Measurements from ENCODE around the gene RAC2.
A peak's percentile ranks its signal among the peaks of the same experiment; 100 is the strongest.

RAC2 gene

GRCh38 chr22:37267661-37268413 is 23.8 kb upstream of the RAC2 start:
- Histone ChIP-seq H3K9me2 (replicated peaks; ENCODE audit: insufficient read depth, low read length) (no peaks in the 10 kb centered on the region), H3K4me2 (ENCODE audit: low read depth, low read length) (peak overlapping the region; percentile 95), H3K36me3 (replicated peaks; ENCODE audit: insufficient read depth, low read length) (no peaks in the 10 kb centered on the region), H3F3A (ENCODE audit: insufficient read depth, low read length) (peaks cover 11% of the 10 kb centered on the region; the same call in 1 of the 2 replicates), H3K27me3 (replicated peaks; ENCODE audit: insufficient read depth, low read length) (0 out of 2 replicates have a peak, but pooled peaks cover 11% of the 10 kb centered on the region), H3K4me1 (ENCODE audit: low read length) (peaks cover 25% of the 10 kb centered on the region), H3K4me3 (ENCODE audit: low read length) (peak overlapping the region; percentile 78), H3K9me3 (replicated peaks; ENCODE audit: insufficient read depth, low read length) (no peaks in the 10 kb centered on the region), H3K9ac (ENCODE audit: low read length) (peak overlapping the region; percentile 70), H4K20me1 (ENCODE audit: insufficient read depth, low read length) (no peaks in the 10 kb centered on the region), H3K79me2 (ENCODE audit: low read length) (no peaks in the 10 kb centered on the region), H3K27ac (ENCODE audit: low read length) (peak overlapping the region; percentile 79), H2AFZ (ENCODE audit: low read length) (peak overlapping the region; percentile 87)
- peak; percentile 43 for DNase-seq
- TF ChIP-seq EZH2phosphoT487 (IDR thresholded peaks at IDR 0.05; ENCODE audit: low read length), result no peak
- no peak for TF ChIP-seq CTCF (IDR thresholded peaks at IDR 0.05; ENCODE audit: low read length)

- Histone ChIP-seq H3K4me1 (ENCODE audit: low read length) (peaks cover 25% of the 10 kb centered on the region), H3K27ac (ENCODE audit: low read length) (peak overlapping the region; percentile 79), H3K79me2 (ENCODE audit: low read length) (no peaks in the 10 kb centered on the region), H3K9me3 (replicated peaks; ENCODE audit: insufficient read depth, low read length) (no peaks in the 10 kb centered on the region), H3K9me2 (replicated peaks; ENCODE audit: insufficient read depth, low read length) (no peaks in the 10 kb centered on the region), H3K4me3 (ENCODE audit: low read length) (peak overlapping the region; percentile 78), H2AFZ (ENCODE audit: low read length) (peak overlapping the region; percentile 87), H3K36me3 (replicated peaks; ENCODE audit: insufficient read depth, low read length) (no peaks in the 10 kb centered on the region), H3K4me2 (ENCODE audit: low read depth, low read length) (peak overlapping the region; percentile 95), H3K27me3 (replicated peaks; ENCODE audit: insufficient read depth, low read length) (0 out of 2 replicates have a peak, but pooled peaks cover 8% of the 10 kb centered on the region), H3K9ac (ENCODE audit: low read length) (peak overlapping the region; percentile 70), H3F3A (ENCODE audit: insufficient read depth, low read length) (peaks cover 11% of the 10 kb centered on the region; the same call in 1 of the 2 replicates), H4K20me1 (ENCODE audit: insufficient read depth, low read length) (no peaks in the 10 kb centered on the region)
- peak; percentile 67 for DNase-seq
- TF ChIP-seq CTCF (IDR thresholded peaks at IDR 0.05; ENCODE audit: low read length) (peak; percentile 88), EZH2 (optimal IDR thresholded peaks at IDR 0.05; ENCODE audit: low read depth, low read length) (no peak)
Observed at GRCh38 chr22:37267135-37267587, 23.1 kb upstream of the RAC2 start.

- H3K9ac ChIP-seq (ENCODE audit: low read length), result peak overlapping the region; percentile 70; the same call in 1 of the 2 replicates
- no peak overlapping the region; the same call in 1 of the 2 replicates for H3K27ac ChIP-seq (ENCODE audit: low read length)
- H3K9me3 ChIP-seq (replicated peaks; ENCODE audit: insufficient read depth, low read length), result no peaks in the 10 kb centered on the region
- 0 out of 2 replicates have a peak, but pooled peaks cover 6% of the 10 kb centered on the region for H3K27me3 ChIP-seq (replicated peaks; ENCODE audit: insufficient read depth, low read length)
- H3K36me3 ChIP-seq (replicated peaks; ENCODE audit: insufficient read depth, low read length), result no peaks in the 10 kb centered on the region
- no peaks in the 10 kb centered on the region for H3K79me2 ChIP-seq (ENCODE audit: low read length)
- H2AFZ ChIP-seq (ENCODE audit: low read length), result peak overlapping the region; percentile 87
- TF ChIP-seq EZH2 (optimal IDR thresholded peaks at IDR 0.05; ENCODE audit: low read depth, low read length), result no peak
- no peak for TF ChIP-seq CTCF (IDR thresholded peaks at IDR 0.05; ENCODE audit: low read length)
- TF ChIP-seq EZH2phosphoT487 (IDR thresholded peaks at IDR 0.05; ENCODE audit: low read length), result no peak
- H3K9me2 ChIP-seq (replicated peaks; ENCODE audit: insufficient read depth, low read length), result no peaks in the 10 kb centered on the region
- DNase-seq, result no peak
- peak overlapping the region; percentile 95 for H3K4me2 ChIP-seq (ENCODE audit: low read depth, low read length)
- H3F3A ChIP-seq (ENCODE audit: insufficient read depth, low read length), result peaks cover 11% of the 10 kb centered on the region; the same call in 1 of the 2 replicates
- H3K4me3 ChIP-seq (ENCODE audit: low read length), result peak overlapping the region; percentile 78
- no peaks in the 10 kb centered on the region for H4K20me1 ChIP-seq (ENCODE audit: insufficient read depth, low read length)
- H3K4me1 ChIP-seq (ENCODE audit: low read length), result peaks cover 25% of the 10 kb centered on the region
Observed at GRCh38 chr22:37266581-37267134, 22.6 kb upstream of the RAC2 start.

Data from MM.1S (cell line).